ENCODE results near the gene KCNH5.

Gene KCNH5

GRCh38 chr14:63046339-63047268 lies 1.3 kb upstream of the KCNH5 start:
- Histone ChIP-seq H3K79me2 (ENCODE audit: insufficient read depth, low read length) (no peaks in the 10 kb centered on the region), H3K4me2 (ENCODE audit: low read length) (no peak overlapping the region), H3K9me3 (ENCODE audit: low read length) (no peaks in the 10 kb centered on the region), H3F3A (ENCODE audit: insufficient read depth, low read length) (no peaks in the 10 kb centered on the region), H4K20me1 (ENCODE audit: insufficient read depth, low read length) (no peaks in the 10 kb centered on the region), H3K27me3 (ENCODE audit: insufficient read depth, low read length) (no peaks in the 10 kb centered on the region), H3K9ac (ENCODE audit: low read length) (no peak overlapping the region), H2AFZ (ENCODE audit: low read length) (no peak overlapping the region), H3K4me1 (ENCODE audit: insufficient read depth, low read length, severe bottlenecking) (no peaks in the 10 kb centered on the region), H3K4me3 (ENCODE audit: low read depth, low read length, poor library complexity, severe bottlenecking) (no peak overlapping the region), H3K36me3 (ENCODE audit: insufficient read depth, low read length) (no peaks in the 10 kb centered on the region), H3K27ac (ENCODE audit: low read depth, low read length, poor library complexity, severe bottlenecking) (no peak overlapping the region), H3K9me2 (ENCODE audit: low read depth, low read length) (no peaks in the 10 kb centered on the region)
- no peak for TF ChIP-seq EZH2 (IDR thresholded peaks at IDR 0.05; ENCODE audit: borderline replicate concordance, low read length)
- TF ChIP-seq, protein P1, sequence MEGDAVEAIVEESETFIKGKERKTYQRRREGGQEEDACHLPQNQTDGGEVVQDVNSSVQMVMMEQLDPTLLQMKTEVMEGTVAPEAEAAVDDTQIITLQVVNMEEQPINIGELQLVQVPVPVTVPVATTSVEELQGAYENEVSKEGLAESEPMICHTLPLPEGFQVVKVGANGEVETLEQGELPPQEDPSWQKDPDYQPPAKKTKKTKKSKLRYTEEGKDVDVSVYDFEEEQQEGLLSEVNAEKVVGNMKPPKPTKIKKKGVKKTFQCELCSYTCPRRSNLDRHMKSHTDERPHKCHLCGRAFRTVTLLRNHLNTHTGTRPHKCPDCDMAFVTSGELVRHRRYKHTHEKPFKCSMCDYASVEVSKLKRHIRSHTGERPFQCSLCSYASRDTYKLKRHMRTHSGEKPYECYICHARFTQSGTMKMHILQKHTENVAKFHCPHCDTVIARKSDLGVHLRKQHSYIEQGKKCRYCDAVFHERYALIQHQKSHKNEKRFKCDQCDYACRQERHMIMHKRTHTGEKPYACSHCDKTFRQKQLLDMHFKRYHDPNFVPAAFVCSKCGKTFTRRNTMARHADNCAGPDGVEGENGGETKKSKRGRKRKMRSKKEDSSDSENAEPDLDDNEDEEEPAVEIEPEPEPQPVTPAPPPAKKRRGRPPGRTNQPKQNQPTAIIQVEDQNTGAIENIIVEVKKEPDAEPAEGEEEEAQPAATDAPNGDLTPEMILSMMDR (IDR thresholded peaks at IDR 0.05; ENCODE audit: low read length), result no peak

DNA sequence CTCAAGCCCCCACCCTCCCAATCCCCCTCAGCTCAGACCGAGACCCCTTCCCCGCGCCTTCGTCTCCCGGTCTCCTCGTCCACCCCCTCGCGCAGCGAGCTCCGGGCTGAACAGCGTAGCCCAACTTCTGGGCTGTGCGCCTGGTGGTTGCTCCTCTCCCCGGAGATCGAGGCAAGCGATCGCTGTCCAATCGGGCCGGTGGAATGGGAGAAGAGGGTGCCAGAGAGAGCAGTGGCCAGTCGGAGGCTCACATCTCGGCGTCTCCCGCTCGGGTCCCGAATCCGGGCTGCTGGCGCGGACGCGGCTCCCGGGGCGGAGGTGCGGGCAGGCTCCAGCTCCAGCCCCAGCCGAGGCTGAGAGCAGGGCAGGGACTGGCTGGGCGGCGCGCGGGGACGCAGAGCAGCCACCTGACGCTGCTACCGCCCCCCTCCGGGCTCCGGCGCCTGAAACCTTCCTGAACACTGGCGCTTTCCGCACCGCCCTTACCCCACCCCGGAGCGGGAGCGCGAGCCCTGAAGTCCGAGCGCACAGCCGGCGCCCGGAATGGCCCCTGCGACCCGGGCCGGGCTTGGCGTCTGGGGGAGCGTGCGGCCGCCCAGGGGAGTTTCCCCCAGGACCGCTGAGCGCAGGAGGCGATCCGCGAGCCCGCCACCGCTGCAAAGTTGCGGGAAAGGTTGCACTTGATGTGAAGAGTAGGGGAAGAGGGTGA lies 508 bp upstream of the KCNH5 start:
- no peak overlapping the region for H3K27ac ChIP-seq (ENCODE audit: low read depth, low read length, poor library complexity, severe bottlenecking)
- no peaks in the 10 kb centered on the region for H4K20me1 ChIP-seq (ENCODE audit: insufficient read depth, low read length)
- H3K9me3 ChIP-seq (ENCODE audit: low read length), result no peaks in the 10 kb centered on the region
- no peak overlapping the region for H3K4me2 ChIP-seq (ENCODE audit: low read length)
- no peaks in the 10 kb centered on the region for H3K36me3 ChIP-seq (ENCODE audit: insufficient read depth, low read length)
- no peak for TF ChIP-seq EZH2 (IDR thresholded peaks at IDR 0.05; ENCODE audit: borderline replicate concordance, low read length)
- TF ChIP-seq, protein P1 (IDR thresholded peaks at IDR 0.05; ENCODE audit: low read length), result no peak
- H3F3A ChIP-seq (ENCODE audit: insufficient read depth, low read length), result no peaks in the 10 kb centered on the region
- H3K9ac ChIP-seq (ENCODE audit: low read length), result no peak overlapping the region
- no peaks in the 10 kb centered on the region for H3K27me3 ChIP-seq (ENCODE audit: insufficient read depth, low read length)
- H2AFZ ChIP-seq (ENCODE audit: low read length), result no peak overlapping the region
- no peaks in the 10 kb centered on the region for H3K79me2 ChIP-seq (ENCODE audit: insufficient read depth, low read length)
- H3K4me1 ChIP-seq (ENCODE audit: insufficient read depth, low read length, severe bottlenecking), result no peaks in the 10 kb centered on the region
- H3K9me2 ChIP-seq (ENCODE audit: low read depth, low read length), result no peaks in the 10 kb centered on the region
- no peak overlapping the region for H3K4me3 ChIP-seq (ENCODE audit: low read depth, low read length, poor library complexity, severe bottlenecking)

- TF ChIP-seq, protein P1 (IDR thresholded peaks at IDR 0.05; ENCODE audit: low read length), result peak; percentile 43; the same call in 1 of the 2 replicates
- TF ChIP-seq EZH2 (IDR thresholded peaks at IDR 0.05; ENCODE audit: borderline replicate concordance, low read length), result no peak
- Histone ChIP-seq H3K9ac (ENCODE audit: low read length) (no peak overlapping the region), H3K4me1 (ENCODE audit: insufficient read depth, low read length, severe bottlenecking) (no peaks in the 10 kb centered on the region), H3K9me3 (ENCODE audit: low read length) (no peaks in the 10 kb centered on the region), H3K36me3 (ENCODE audit: insufficient read depth, low read length) (no peaks in the 10 kb centered on the region), H3K27me3 (ENCODE audit: insufficient read depth, low read length) (no peaks in the 10 kb centered on the region), H3K9me2 (ENCODE audit: low read depth, low read length) (no peaks in the 10 kb centered on the region), H3K4me3 (ENCODE audit: low read depth, low read length, poor library complexity, severe bottlenecking) (no peak overlapping the region), H3K27ac (ENCODE audit: low read depth, low read length, poor library complexity, severe bottlenecking) (no peak overlapping the region), H3K4me2 (ENCODE audit: low read length) (no peak overlapping the region), H3K79me2 (ENCODE audit: insufficient read depth, low read length) (no peaks in the 10 kb centered on the region), H3F3A (ENCODE audit: insufficient read depth, low read length) (no peaks in the 10 kb centered on the region), H2AFZ (ENCODE audit: low read length) (no peak overlapping the region), H4K20me1 (ENCODE audit: insufficient read depth, low read length) (no peaks in the 10 kb centered on the region)
These were observed 5.4 kb downstream of the KCNH5 start for GRCh38 chr14:63039866-63040265.
